ENCODE data around the gene MTMR3. TPM values are rescaled to one million over a fixed set of nuclear protein-coding genes. Genes with fewer than 3 reads are reported as not detected.
"Not testable (repeated sequence)": the region's sequence is repeated elsewhere in the genome, so short reads cannot be mapped to it uniquely, and the experiment has no call there.

The MTMR3 gene
- total RNA-seq, 1 donor, result 36.9 TPM

GRCh38 chr22:29967461-29967860 is 84.5 kb downstream of the MTMR3 start:
- H2AFZ ChIP-seq (ENCODE audit: low read length), result no peak overlapping the region
- no peaks in the 10 kb centered on the region for H3K4me1 ChIP-seq (ENCODE audit: insufficient read depth, low read length)
- H3K27me3 ChIP-seq (ENCODE audit: insufficient read depth, low read length), result no peaks in the 10 kb centered on the region
- H3K4me2 ChIP-seq (ENCODE audit: insufficient read depth, low read length), result no peak overlapping the region
- peaks cover 12% of the 10 kb centered on the region for H3K79me2 ChIP-seq (ENCODE audit: insufficient read depth, low read length)
- no peak overlapping the region for H3K27ac ChIP-seq (ENCODE audit: low read depth, low read length)
- H3K9me3 ChIP-seq (ENCODE audit: low read depth, low read length), result no peaks in the 10 kb centered on the region
- H4K20me1 ChIP-seq (ENCODE audit: insufficient read depth, low read length), result peaks cover 9% of the 10 kb centered on the region
- H3K36me3 ChIP-seq (ENCODE audit: insufficient read depth, low read length), result no peaks in the 10 kb centered on the region
- H3K4me3 ChIP-seq (ENCODE audit: insufficient read depth, low read length), result no peak overlapping the region
- DNase-seq (ENCODE audit: insufficient read length, low spot score, missing footprints), result no peak
- no peak for TF ChIP-seq CTCF (IDR thresholded peaks at IDR 0.05; ENCODE audit: extremely low read depth, low read depth, low read length)

GRCh38 chr22:29971607-29972006 is 88.6 kb downstream of the MTMR3 start:
- no peak for TF ChIP-seq CTCF (IDR thresholded peaks at IDR 0.05; ENCODE audit: extremely low read depth, low read depth, low read length)
- no peak overlapping the region for H3K27ac ChIP-seq (ENCODE audit: low read depth, low read length)
- H3K4me3 ChIP-seq (ENCODE audit: insufficient read depth, low read length), result no peak overlapping the region
- H3K27me3 ChIP-seq (ENCODE audit: insufficient read depth, low read length), result no peaks in the 10 kb centered on the region
- no peaks in the 10 kb centered on the region for H3K36me3 ChIP-seq (ENCODE audit: insufficient read depth, low read length)
- peaks cover 4% of the 10 kb centered on the region for H3K79me2 ChIP-seq (ENCODE audit: insufficient read depth, low read length)
- no peaks in the 10 kb centered on the region for H3K4me1 ChIP-seq (ENCODE audit: insufficient read depth, low read length)
- H2AFZ ChIP-seq (ENCODE audit: low read length), result no peak overlapping the region
- peaks cover 6% of the 10 kb centered on the region for H4K20me1 ChIP-seq (ENCODE audit: insufficient read depth, low read length)
- no peak overlapping the region for H3K4me2 ChIP-seq (ENCODE audit: insufficient read depth, low read length)
- DNase-seq (ENCODE audit: insufficient read length, low spot score, missing footprints), result no peak
- no peaks in the 10 kb centered on the region for H3K9me3 ChIP-seq (ENCODE audit: low read depth, low read length)

GRCh38 chr22:29972121-29972520 is 89.1 kb downstream of the MTMR3 start:
- Histone ChIP-seq H2AFZ (ENCODE audit: low read length) (no peak overlapping the region), H3K4me2 (ENCODE audit: insufficient read depth, low read length) (no peak overlapping the region), H3K9me3 (ENCODE audit: low read depth, low read length) (no peaks in the 10 kb centered on the region), H4K20me1 (ENCODE audit: insufficient read depth, low read length) (peaks cover 6% of the 10 kb centered on the region), H3K4me3 (ENCODE audit: insufficient read depth, low read length) (no peak overlapping the region), H3K36me3 (ENCODE audit: insufficient read depth, low read length) (no peaks in the 10 kb centered on the region), H3K27me3 (ENCODE audit: insufficient read depth, low read length) (no peaks in the 10 kb centered on the region), H3K27ac (ENCODE audit: low read depth, low read length) (no peak overlapping the region), H3K79me2 (ENCODE audit: insufficient read depth, low read length) (peaks cover 4% of the 10 kb centered on the region), H3K4me1 (ENCODE audit: insufficient read depth, low read length) (no peaks in the 10 kb centered on the region)
- no peak for DNase-seq (ENCODE audit: insufficient read length, low spot score, missing footprints)
- no peak for TF ChIP-seq CTCF (IDR thresholded peaks at IDR 0.05; ENCODE audit: extremely low read depth, low read depth, low read length)

GRCh38 chr22:29973269-29973668 is 90.3 kb downstream of the MTMR3 start:
- Histone ChIP-seq H3K36me3 (ENCODE audit: insufficient read depth, low read length) (peaks cover under 1% of the 10 kb centered on the region), H3K4me3 (ENCODE audit: insufficient read depth, low read length) (no peak overlapping the region), H3K27me3 (ENCODE audit: insufficient read depth, low read length) (no peaks in the 10 kb centered on the region), H2AFZ (ENCODE audit: low read length) (no peak overlapping the region), H3K27ac (ENCODE audit: low read depth, low read length) (no peak overlapping the region), H3K4me1 (ENCODE audit: insufficient read depth, low read length) (no peaks in the 10 kb centered on the region), H3K4me2 (ENCODE audit: insufficient read depth, low read length) (no peak overlapping the region), H3K79me2 (ENCODE audit: insufficient read depth, low read length) (peaks cover 2% of the 10 kb centered on the region), H4K20me1 (ENCODE audit: insufficient read depth, low read length) (no peaks in the 10 kb centered on the region), H3K9me3 (ENCODE audit: low read depth, low read length) (no peaks in the 10 kb centered on the region)
- no peak for DNase-seq (ENCODE audit: insufficient read length, low spot score, missing footprints)
- no peak for TF ChIP-seq CTCF (IDR thresholded peaks at IDR 0.05; ENCODE audit: extremely low read depth, low read depth, low read length)

GRCh38 chr22:29973680-29974079 is 90.7 kb downstream of the MTMR3 start:
- not testable (repeated sequence) for H3K79me2 ChIP-seq (ENCODE audit: insufficient read depth, low read length); H3K4me2 ChIP-seq (ENCODE audit: insufficient read depth, low read length); DNase-seq (ENCODE audit: insufficient read length, low spot score, missing footprints); H3K36me3 ChIP-seq (ENCODE audit: insufficient read depth, low read length); H3K4me3 ChIP-seq (ENCODE audit: insufficient read depth, low read length); H3K27ac ChIP-seq (ENCODE audit: low read depth, low read length); H3K27me3 ChIP-seq (ENCODE audit: insufficient read depth, low read length); H3K4me1 ChIP-seq (ENCODE audit: insufficient read depth, low read length); H2AFZ ChIP-seq (ENCODE audit: low read length); H3K9me3 ChIP-seq (ENCODE audit: low read depth, low read length); H4K20me1 ChIP-seq (ENCODE audit: insufficient read depth, low read length)

All from osteoblast (primary cell).